HepG2 (cell line): ENCODE results near the gene ANKRD42. TPM values are rescaled to one million over a fixed set of nuclear protein-coding genes. Genes with fewer than 3 reads are reported as not detected.

Experiments
- AHDC1 ChIP-seq: sonication (generic); formaldehyde crosslinking; IDR thresholded peaks from 2 replicates; pipeline ENCODE4 v1.5.1; 2020; ENCODE audit warnings: mild to moderate bottlenecking, missing genetic modification reagents, borderline replicate concordance
- ATF7 ChIP-seq, 2 experiments: fragments of 450-650 bp in 1 of 2; sonication (generic) in 1 of 2; formaldehyde crosslinking in 1 of 2; IDR thresholded peaks; 2 replicates each; pipeline versions ENCODE4 v1.4.0 to v1.6.1; 2016 to 2020; ENCODE audit warnings: antibody characterized with exemption in 1 of 2, mild to moderate bottlenecking in 1 of 2, missing genetic modification reagents in 1 of 2
- CAMTA2 ChIP-seq: sonication (generic); formaldehyde crosslinking; IDR thresholded peaks from 2 replicates; pipeline ENCODE4 v1.4.0; 2020; ENCODE audit warnings: mild to moderate bottlenecking, missing genetic modification reagents, borderline replicate concordance
- CCAR2 ChIP-seq: fragments of 200-400 bp; formaldehyde crosslinking; optimal IDR thresholded peaks from 2 replicates; pipeline ENCODE3; 2018; ENCODE audit warnings: low read depth, mild to moderate bottlenecking, low read length, moderate library complexity
- GMEB2 ChIP-seq: IDR thresholded peaks from 2 replicates; pipeline ENCODE4 v1.6.1; 2016; ENCODE audit warnings: missing biosample characterization, missing genetic modification reagents, low read depth
- ISL2 ChIP-seq: sonication (generic); formaldehyde crosslinking; IDR thresholded peaks from 2 replicates; pipeline ENCODE4 v1.5.0; 2020; ENCODE audit warnings: missing genetic modification reagents
- KAT8 ChIP-seq: IDR thresholded peaks from 2 replicates; pipeline ENCODE4 v1.6.1; 2016; ENCODE audit warnings: missing genetic modification reagents, missing compliant biosample characterization
- KDM1A ChIP-seq: IDR thresholded peaks from 2 replicates; pipeline ENCODE4 v1.6.1; 2016; ENCODE audit warnings: missing compliant biosample characterization
- MLLT10 ChIP-seq: sonication (generic); formaldehyde crosslinking; IDR thresholded peaks from 2 replicates; pipeline ENCODE4 v1.4.0; 2020; ENCODE audit warnings: missing genetic modification reagents
- PRDM4 ChIP-seq: sonication (generic); formaldehyde crosslinking; IDR thresholded peaks from 2 replicates; pipeline ENCODE4 v1.9.0; 2021; ENCODE audit warnings: missing genetic modification reagents, borderline replicate concordance
- TARDBP ChIP-seq: sonication (generic); formaldehyde crosslinking; IDR thresholded peaks from 2 replicates; pipeline ENCODE4 v1.8.0; 2022; ENCODE audit warnings: mild to moderate bottlenecking, missing genetic modification reagents
- ZNF670 ChIP-seq: sonication (generic); formaldehyde crosslinking; IDR thresholded peaks from 2 replicates; pipeline ENCODE4 v1.8.0; 2022; ENCODE audit warnings: mild to moderate bottlenecking, missing genetic modification reagents, borderline replicate concordance
- ZNF766 ChIP-seq: sonication (generic); formaldehyde crosslinking; IDR thresholded peaks from 2 replicates; pipeline ENCODE4 v1.5.0; 2020; ENCODE audit warnings: missing genetic modification reagents, borderline replicate concordance
- polyA plus RNA-seq, 8 experiments: library from polyadenylated mRNA; depleted of rRNA in 3 of 8; stranded (reverse) in 7 of 8; unstranded in 1 of 8; fragments of >200 nt; fragmentation: Illumina TruSeq in 4 of 8; extraction: Trizol in 4 of 8; gene quantifications; 2 replicates each; pipeline versions ENCODE4 v1.2.1 to v1.2.3, GENCODE V29; 2011 to 2016; ENCODE audit warnings: low read depth in 4 of 8, missing spikeins in 1 of 8, mixed read lengths in 1 of 8; ENCODE audit not compliant: insufficient read depth in 1 of 8
- total RNA-seq, 5 experiments: library from RNA; depleted of rRNA; stranded (reverse); fragments of >200 nt; fragmentation: Illumina TruSeq; extraction: Trizol; gene quantifications; 2 replicates each; pipeline ENCODE4 v1.2.3, GENCODE V29; 2016; ENCODE audit warnings: low read depth in 1 of 5
- TF ChIP-seq, protein P1 (sequence below), 2 experiments: IDR thresholded peaks; 2 replicates each; pipeline ENCODE4 v1.6.1; 2011 to 2012; ENCODE audit warnings: low read length in 2 of 2, borderline replicate concordance in 1 of 2, low read depth in 1 of 2, mild to moderate bottlenecking in 1 of 2, moderate library complexity in 1 of 2

The ANKRD42 gene
- total and polyA plus RNA-seq, 2 of the 13 experiments (the other 11 are each of a cell fraction or from before 2014, with no cell fraction given): 2.2 to 3.7 TPM

DNA sequence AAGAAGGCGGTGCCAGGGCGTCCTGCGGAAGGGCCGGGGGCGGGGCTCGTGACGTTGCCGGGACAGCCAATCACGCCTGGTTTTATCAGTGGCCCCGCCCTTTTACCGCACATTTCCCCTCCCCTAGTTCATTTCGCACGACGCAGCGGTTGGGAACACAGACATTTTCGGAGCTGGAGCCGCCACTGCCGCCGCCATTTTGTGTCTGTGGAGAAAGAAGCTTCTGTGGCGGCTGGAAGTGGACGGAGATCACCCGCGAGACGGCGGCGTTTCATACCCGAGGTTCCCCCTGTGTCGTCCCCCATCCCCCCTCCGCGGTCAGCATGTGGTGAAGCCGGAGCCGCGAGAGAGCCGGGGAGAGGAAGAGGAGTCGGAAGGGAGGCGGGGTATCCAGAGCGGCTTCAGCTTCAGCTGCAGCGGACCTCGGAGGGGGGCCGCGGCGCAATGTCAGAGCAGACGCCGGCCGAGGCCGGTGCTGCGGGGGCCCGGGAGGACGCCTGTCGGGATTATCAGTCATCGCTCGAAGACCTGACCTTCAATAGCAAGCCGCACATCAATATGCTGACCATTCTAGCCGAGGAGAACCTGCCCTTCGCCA, 36.4 kb upstream of the ANKRD42 start, which contains the start of gene PCF11 (continued):
- TF ChIP-seq, protein P1, sequence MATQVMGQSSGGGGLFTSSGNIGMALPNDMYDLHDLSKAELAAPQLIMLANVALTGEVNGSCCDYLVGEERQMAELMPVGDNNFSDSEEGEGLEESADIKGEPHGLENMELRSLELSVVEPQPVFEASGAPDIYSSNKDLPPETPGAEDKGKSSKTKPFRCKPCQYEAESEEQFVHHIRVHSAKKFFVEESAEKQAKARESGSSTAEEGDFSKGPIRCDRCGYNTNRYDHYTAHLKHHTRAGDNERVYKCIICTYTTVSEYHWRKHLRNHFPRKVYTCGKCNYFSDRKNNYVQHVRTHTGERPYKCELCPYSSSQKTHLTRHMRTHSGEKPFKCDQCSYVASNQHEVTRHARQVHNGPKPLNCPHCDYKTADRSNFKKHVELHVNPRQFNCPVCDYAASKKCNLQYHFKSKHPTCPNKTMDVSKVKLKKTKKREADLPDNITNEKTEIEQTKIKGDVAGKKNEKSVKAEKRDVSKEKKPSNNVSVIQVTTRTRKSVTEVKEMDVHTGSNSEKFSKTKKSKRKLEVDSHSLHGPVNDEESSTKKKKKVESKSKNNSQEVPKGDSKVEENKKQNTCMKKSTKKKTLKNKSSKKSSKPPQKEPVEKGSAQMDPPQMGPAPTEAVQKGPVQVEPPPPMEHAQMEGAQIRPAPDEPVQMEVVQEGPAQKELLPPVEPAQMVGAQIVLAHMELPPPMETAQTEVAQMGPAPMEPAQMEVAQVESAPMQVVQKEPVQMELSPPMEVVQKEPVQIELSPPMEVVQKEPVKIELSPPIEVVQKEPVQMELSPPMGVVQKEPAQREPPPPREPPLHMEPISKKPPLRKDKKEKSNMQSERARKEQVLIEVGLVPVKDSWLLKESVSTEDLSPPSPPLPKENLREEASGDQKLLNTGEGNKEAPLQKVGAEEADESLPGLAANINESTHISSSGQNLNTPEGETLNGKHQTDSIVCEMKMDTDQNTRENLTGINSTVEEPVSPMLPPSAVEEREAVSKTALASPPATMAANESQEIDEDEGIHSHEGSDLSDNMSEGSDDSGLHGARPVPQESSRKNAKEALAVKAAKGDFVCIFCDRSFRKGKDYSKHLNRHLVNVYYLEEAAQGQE (IDR thresholded peaks at IDR 0.05; ENCODE audit: borderline replicate concordance in 1 of 2, low read depth in 1 of 2, low read length in 2 of 2): peak in 1 of 2 experiments; percentile 79; a peak in 1 of 4 replicates
- TF ChIP-seq KAT8 (CRISPR knock-in tag) (peak; percentile 84; the same call in 1 of the 2 replicates), ISL2 (CRISPR knock-in tag) (no peak), CAMTA2 (CRISPR knock-in tag) (no peak), PRDM4 (no peak), AHDC1 (peak; percentile 41; the same call in 1 of the 2 replicates), ZNF766 (peak; percentile 76; the same call in 1 of the 2 replicates), CCAR2 (no peak), ZNF670 (CRISPR knock-in tag) (peak; percentile 73; the same call in 1 of the 2 replicates), MLLT10 (CRISPR knock-in tag) (no peak), GMEB2 (CRISPR knock-in tag) (no peak), TARDBP (peak; percentile 21; the same call in 1 of the 2 replicates), ATF7 (IDR thresholded peaks at IDR 0.05) (no peak), ATF7 (CRISPR knock-in tag; IDR thresholded peaks at IDR 0.05) (no peak), KDM1A (CRISPR knock-in tag) (no peak)
